VCaP (cell line): Measurements from ENCODE around the gene SPATA45.

Experiments
- H3K27ac ChIP-seq: fragments of 450-650 bp; 2 replicates; pipeline ENCODE4 v1.5.1; 2017
- CTCF ChIP-seq: fragments of 450-650 bp; conservative IDR thresholded peaks from 2 replicates; pipeline ENCODE4 v1.5.1; 2017; ENCODE audit warnings: mild to moderate bottlenecking, moderate library complexity

SPATA45 gene

GRCh38 chr1:212785871-212786270 lies 61.6 kb downstream of the SPATA45 start:
- H3K27ac ChIP-seq: no peak overlapping the region
- TF ChIP-seq CTCF: no peak

- TF ChIP-seq CTCF: no peak
- no peak overlapping the region for H3K27ac ChIP-seq
Observed at GRCh38 chr1:212783976-212784375, 63.5 kb downstream of the SPATA45 start.

- no peak overlapping the region for H3K27ac ChIP-seq
- peak; percentile 75 for TF ChIP-seq CTCF
Observed at GRCh38 chr1:212782422-212783154, 64.9 kb downstream of the SPATA45 start.

GRCh38 chr1:212781225-212781624 lies 66.2 kb downstream of the SPATA45 start:
- no peak overlapping the region for H3K27ac ChIP-seq
- TF ChIP-seq CTCF: no peak

GRCh38 chr1:212780759-212781158 lies 66.7 kb downstream of the SPATA45 start:
- no peak overlapping the region for H3K27ac ChIP-seq
- no peak for TF ChIP-seq CTCF
